Measurements from ENCODE around the gene STK16. TPM values are rescaled to one million over a fixed set of nuclear protein-coding genes. Genes with fewer than 3 reads are reported as not detected.
A peak's percentile ranks its signal among the peaks of the same experiment; 100 is the strongest.
"Not testable (repeated sequence)": the region's sequence is repeated elsewhere in the genome, so short reads cannot be mapped to it uniquely, and the experiment has no call there.

The STK16 gene, protein sequence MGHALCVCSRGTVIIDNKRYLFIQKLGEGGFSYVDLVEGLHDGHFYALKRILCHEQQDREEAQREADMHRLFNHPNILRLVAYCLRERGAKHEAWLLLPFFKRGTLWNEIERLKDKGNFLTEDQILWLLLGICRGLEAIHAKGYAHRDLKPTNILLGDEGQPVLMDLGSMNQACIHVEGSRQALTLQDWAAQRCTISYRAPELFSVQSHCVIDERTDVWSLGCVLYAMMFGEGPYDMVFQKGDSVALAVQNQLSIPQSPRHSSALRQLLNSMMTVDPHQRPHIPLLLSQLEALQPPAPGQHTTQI
- 28.5 and 31.2 TPM in 2 replicates for total RNA-seq
- long read RNA-seq, partial matches to known transcripts, result 0 of 8 reads
- long read RNA-seq, other reads (novel, unspliced or antisense), result 4 of 8 reads

DNA sequence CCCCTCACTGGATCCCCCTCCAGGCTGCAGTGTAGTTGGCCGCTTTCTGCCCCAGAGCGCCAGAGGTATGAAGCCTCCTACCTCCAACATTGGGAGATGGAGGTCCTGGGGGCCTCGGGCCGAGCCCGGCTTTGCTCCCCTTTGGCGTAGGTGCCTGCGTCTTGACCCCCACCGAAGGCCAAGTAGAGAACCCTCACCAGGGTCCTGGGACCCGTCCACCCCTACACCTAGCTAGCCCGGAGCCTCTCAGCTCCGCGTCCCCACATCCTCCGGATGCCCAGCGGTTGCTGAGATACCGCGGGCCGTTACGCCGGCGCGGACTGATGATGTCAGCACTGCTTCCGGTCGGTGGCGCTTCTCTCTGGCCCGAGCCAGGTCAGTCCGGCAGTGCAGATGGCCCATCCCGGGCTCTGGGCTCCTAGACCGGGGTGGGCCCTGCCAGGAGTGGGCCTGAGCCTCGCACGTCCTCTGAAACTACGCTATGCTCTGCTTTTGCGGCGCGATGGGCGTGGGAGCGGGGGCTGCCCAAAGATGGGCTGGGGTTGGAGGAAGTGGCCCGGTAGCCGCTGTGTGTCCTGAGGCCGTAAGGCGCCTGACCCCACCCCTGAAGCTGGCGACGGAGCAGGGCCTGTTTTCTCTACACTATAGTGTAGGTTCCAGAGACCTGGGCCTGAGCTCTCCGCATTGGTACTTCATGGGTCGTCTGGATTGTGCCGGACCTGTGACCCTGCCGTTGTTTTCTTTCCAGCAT lies at the start of gene STK16, which contains the start of gene GLB1L:
Gene STK16, plus strand, starts transcription at position 332 of the 751 bp plus-strand sequence. CDS start 521 bp downstream, outside the sequence.
Gene GLB1L, minus strand, starts transcription at position 297 of the 751 bp plus-strand sequence. CDS start 1,871 bp downstream, outside the sequence.
- DNase-seq (ENCODE audit: low read depth, low spot score), result peak; percentile 91
- peaks cover 10% of the 10 kb centered on the region for H3K4me1 Mint-ChIP-seq
- peak within 1 kb of the TSS; percentile 96 for H3K27ac Mint-ChIP-seq (ENCODE audit: unreplicated experiment)
- H3K9me3 Mint-ChIP-seq, result no peaks in the 10 kb centered on the region
- peaks cover 11% of the 10 kb centered on the region for H3K27me3 Mint-ChIP-seq (ENCODE audit: low read depth)
- peak within 1 kb of the TSS; percentile 94 for H3K4me3 Mint-ChIP-seq
- H3K36me3 Mint-ChIP-seq (ENCODE audit: low read depth), result no peaks in the 10 kb centered on the region
- TF ChIP-seq, protein P1, sequence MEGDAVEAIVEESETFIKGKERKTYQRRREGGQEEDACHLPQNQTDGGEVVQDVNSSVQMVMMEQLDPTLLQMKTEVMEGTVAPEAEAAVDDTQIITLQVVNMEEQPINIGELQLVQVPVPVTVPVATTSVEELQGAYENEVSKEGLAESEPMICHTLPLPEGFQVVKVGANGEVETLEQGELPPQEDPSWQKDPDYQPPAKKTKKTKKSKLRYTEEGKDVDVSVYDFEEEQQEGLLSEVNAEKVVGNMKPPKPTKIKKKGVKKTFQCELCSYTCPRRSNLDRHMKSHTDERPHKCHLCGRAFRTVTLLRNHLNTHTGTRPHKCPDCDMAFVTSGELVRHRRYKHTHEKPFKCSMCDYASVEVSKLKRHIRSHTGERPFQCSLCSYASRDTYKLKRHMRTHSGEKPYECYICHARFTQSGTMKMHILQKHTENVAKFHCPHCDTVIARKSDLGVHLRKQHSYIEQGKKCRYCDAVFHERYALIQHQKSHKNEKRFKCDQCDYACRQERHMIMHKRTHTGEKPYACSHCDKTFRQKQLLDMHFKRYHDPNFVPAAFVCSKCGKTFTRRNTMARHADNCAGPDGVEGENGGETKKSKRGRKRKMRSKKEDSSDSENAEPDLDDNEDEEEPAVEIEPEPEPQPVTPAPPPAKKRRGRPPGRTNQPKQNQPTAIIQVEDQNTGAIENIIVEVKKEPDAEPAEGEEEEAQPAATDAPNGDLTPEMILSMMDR (conservative IDR thresholded peaks at IDR 0.05), result no peak

DNA sequence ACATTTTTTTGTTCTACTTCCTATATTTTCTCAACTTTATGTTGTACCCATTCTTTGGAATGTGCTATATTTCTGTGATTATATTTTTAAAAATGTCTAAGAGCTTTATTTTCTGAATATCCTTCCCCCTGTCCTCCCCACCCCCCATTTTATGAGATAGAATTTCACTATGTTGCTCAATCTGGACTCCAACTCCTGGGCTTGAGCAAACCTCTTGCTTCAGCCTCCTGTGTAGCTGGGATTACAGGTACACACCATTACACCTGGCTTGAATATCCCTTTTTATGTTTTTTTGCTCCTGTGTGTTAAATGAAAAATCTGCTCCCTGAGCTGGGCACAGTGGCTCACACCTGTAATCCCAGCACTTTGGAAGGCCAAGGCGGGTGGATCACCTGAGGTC lies 47.9 kb upstream of the STK16 start:
- Mint-ChIP-seq H3K27me3 (ENCODE audit: low read depth) (peaks cover 14% of the 10 kb centered on the region), H3K36me3 (ENCODE audit: low read depth) (peaks cover 5% of the 10 kb centered on the region), H3K4me1 (peaks cover 7% of the 10 kb centered on the region), H3K4me3 (no peak overlapping the region), H3K27ac (ENCODE audit: unreplicated experiment) (no peak overlapping the region), H3K9me3 (peaks cover 5% of the 10 kb centered on the region)
- TF ChIP-seq, protein P1 (conservative IDR thresholded peaks at IDR 0.05), result no peak
- DNase-seq (ENCODE audit: low read depth, low spot score), result no peak

DNA sequence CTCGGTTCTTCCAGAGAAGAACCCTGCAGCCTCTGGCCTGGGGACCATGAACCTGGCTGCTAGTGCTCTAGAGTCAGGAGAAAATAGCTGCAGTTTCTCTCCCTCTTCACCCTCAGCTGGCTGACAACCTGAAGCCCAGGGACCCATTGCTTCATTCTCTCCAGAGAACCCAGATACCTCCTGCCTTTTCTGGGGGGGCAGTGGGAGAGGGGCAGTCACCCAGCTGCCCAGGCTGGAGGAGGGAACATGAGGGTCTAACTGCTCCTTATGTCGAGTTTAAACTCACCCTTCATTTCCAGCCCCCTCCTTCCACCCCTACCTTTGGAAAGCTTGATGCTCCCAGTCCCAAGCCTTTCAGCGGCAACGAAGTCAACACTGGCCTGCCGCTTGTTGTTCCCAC lies 46.3 kb upstream of the STK16 start:
- Mint-ChIP-seq H3K27ac (ENCODE audit: unreplicated experiment) (no peak overlapping the region), H3K4me3 (no peak overlapping the region), H3K27me3 (ENCODE audit: low read depth) (peaks cover 14% of the 10 kb centered on the region), H3K36me3 (ENCODE audit: low read depth) (peaks cover 5% of the 10 kb centered on the region), H3K9me3 (peaks cover 5% of the 10 kb centered on the region), H3K4me1 (peaks cover 7% of the 10 kb centered on the region)
- TF ChIP-seq, protein P1 (conservative IDR thresholded peaks at IDR 0.05), result no peak
- DNase-seq (ENCODE audit: low read depth, low spot score), result no peak

DNA sequence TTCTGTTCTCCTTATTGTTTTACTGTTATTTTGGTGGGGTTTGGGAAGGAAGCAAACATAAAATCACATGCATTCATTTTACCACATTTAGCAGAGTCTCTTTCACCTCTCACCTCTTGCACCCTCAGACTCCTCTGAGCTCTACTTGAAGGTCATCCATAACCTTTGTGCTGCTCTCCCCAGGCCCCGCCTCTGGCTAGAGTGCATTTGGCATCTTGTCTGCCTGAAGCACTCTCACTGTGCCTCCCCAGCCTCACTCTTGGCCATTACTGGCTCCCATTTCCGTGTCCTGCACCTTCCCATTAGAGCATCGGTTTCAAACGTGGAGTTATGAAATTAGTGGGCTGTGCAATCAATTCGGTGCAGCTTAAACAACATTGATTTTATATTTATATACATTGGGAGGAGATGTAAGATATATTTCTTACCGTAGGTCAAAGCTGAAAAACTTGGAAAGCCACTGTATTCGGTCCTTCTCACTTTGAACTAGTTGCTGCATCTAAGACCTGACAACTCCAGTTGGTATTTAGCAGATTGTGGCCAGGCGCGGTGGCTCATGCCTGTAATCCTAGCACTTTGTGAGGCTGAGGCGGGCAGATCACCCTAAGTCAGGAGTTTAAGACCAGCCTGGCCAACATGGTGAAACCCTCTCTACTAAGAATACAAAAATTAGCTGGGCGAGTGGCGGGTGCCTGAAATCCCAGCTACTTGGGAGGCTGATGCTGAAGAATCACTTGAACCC lies 45.6 kb upstream of the STK16 start:
- peaks cover 5% of the 10 kb centered on the region for H3K36me3 Mint-ChIP-seq (ENCODE audit: low read depth)
- H3K27ac Mint-ChIP-seq (ENCODE audit: unreplicated experiment), result no peak overlapping the region
- DNase-seq (ENCODE audit: low read depth, low spot score), result no peak
- H3K27me3 Mint-ChIP-seq (ENCODE audit: low read depth), result peaks cover 14% of the 10 kb centered on the region
- H3K4me1 Mint-ChIP-seq, result peaks cover 7% of the 10 kb centered on the region
- peaks cover 7% of the 10 kb centered on the region for H3K9me3 Mint-ChIP-seq
- H3K4me3 Mint-ChIP-seq, result no peak overlapping the region
- TF ChIP-seq, protein P1 (conservative IDR thresholded peaks at IDR 0.05), result no peak

DNA sequence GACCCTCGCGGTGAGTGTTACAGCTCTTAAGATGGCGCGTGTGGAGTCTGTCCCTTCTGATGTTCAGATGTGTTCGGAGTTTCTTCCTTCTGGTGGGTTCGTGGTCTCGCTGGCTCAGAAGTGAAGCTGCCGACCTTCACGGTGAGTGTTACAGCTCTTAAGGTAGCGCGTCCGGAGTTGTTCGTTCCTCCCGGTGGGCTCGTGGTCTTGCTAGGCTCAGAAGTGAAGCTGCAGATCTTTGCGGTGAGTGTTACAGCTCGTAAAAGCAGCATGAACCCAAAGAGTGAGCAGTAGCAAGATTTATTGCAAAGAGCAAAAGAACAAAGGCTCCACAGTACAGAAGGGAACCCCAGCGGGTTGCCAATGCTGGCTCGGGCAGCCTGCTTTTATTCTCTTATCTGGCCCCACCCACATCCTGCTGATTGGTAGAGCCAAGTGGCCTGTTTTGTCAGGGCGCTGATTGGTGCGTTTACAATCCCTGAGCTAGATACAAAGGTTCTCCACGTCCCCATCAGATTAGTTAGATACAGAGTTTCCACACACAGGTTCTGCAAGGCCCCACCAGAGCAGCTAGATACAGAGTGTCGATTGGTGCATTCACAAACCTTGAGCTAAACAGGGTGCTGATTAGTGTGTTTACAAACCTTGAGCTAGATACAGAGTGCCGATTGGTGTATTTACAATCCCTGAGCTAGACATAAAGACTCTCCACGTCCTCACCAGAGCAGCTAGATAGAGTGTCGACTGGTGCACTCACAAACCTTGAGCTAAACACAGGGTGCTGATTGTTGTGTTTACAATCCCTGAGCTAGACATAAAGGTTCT lies 44.6 kb upstream of the STK16 start:
- H3K36me3 Mint-ChIP-seq (ENCODE audit: low read depth); DNase-seq (ENCODE audit: low read depth, low spot score); H3K27me3 Mint-ChIP-seq (ENCODE audit: low read depth); H3K4me1 Mint-ChIP-seq; H3K9me3 Mint-ChIP-seq: not testable (repeated sequence)
- Mint-ChIP-seq H3K27ac (ENCODE audit: unreplicated experiment) (peak overlapping the region; percentile 51), H3K4me3 (peak overlapping the region; percentile 36)

DNA sequence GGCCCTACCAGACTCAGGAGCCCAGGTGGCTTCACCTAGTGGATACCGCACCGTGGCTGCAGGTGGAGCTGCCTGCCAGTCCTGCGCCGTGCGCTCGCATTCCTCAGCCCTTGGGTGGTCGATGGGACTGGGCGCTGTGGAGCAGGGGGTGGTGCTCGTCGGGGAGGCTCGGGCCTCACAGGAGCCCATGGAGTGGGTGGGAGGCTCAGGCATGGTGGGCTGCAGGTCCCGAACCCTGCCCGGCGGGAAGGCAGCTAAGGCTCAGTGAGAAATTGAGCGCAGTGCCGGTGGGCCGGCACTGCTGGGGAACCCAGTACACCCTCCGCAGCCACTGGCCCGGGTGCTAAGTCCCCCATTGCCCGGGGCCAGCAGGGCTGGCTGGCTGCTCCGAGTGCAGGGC lies 43.9 kb upstream of the STK16 start:
- not testable (repeated sequence) for H3K27ac Mint-ChIP-seq (ENCODE audit: unreplicated experiment); H3K4me3 Mint-ChIP-seq; H3K36me3 Mint-ChIP-seq (ENCODE audit: low read depth); H3K9me3 Mint-ChIP-seq; DNase-seq (ENCODE audit: low read depth, low spot score)
- peaks cover 11% of the 10 kb centered on the region for H3K27me3 Mint-ChIP-seq (ENCODE audit: low read depth)
- peaks cover 12% of the 10 kb centered on the region for H3K4me1 Mint-ChIP-seq

Data from neural crest cell (in vitro differentiated cells).